Measurements from ENCODE around the gene ZNF425.
A peak's percentile ranks its signal among the peaks of the same experiment; 100 is the strongest.

DNA sequence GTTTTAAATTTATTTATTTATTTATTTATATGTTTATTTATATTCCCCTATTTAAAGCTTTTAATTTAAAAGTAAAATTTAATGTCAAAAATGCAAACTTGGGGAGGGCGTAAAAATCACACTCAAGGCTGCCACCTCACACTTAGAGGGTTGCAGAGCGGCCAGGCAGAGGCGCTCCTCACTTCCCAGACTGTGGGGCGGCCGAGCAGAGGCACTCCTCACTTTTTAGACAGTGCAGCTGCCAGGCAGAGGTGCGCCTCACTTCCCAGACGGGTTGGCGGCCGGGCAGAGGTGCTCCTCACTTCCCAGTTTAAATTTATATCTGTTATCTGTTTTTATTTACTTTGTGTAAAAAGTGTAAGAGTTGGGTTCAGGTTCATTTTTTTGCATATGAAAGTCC lies 10.0 kb upstream of the ZNF425 start:
- TF ChIP-seq, protein P1, sequence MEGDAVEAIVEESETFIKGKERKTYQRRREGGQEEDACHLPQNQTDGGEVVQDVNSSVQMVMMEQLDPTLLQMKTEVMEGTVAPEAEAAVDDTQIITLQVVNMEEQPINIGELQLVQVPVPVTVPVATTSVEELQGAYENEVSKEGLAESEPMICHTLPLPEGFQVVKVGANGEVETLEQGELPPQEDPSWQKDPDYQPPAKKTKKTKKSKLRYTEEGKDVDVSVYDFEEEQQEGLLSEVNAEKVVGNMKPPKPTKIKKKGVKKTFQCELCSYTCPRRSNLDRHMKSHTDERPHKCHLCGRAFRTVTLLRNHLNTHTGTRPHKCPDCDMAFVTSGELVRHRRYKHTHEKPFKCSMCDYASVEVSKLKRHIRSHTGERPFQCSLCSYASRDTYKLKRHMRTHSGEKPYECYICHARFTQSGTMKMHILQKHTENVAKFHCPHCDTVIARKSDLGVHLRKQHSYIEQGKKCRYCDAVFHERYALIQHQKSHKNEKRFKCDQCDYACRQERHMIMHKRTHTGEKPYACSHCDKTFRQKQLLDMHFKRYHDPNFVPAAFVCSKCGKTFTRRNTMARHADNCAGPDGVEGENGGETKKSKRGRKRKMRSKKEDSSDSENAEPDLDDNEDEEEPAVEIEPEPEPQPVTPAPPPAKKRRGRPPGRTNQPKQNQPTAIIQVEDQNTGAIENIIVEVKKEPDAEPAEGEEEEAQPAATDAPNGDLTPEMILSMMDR (conservative IDR thresholded peaks at IDR 0.05; ENCODE audit: low read depth in 2 of 2), result peak in 1 of 2 experiments; percentile 56; a peak in 2 of 4 replicates
- TF ChIP-seq EZH2phosphoT487 (IDR thresholded peaks at IDR 0.05; ENCODE audit: unreplicated experiment), result no peak
- no peak for TF ChIP-seq EZH2 (IDR thresholded peaks at IDR 0.05; ENCODE audit: low read depth, unreplicated experiment)
- TF ChIP-seq POLR2AphosphoS5 (IDR thresholded peaks at IDR 0.05; ENCODE audit: low read depth), result no peak
- TF ChIP-seq CREB1 (CRISPR knock-in tag; IDR thresholded peaks at IDR 0.05; ENCODE audit: low read depth), result no peak
- no peak for TF ChIP-seq ZNF331 (CRISPR knock-in tag; IDR thresholded peaks at IDR 0.05; ENCODE audit: low read depth)
- no peak for TF ChIP-seq NANOG (IDR thresholded peaks at IDR 0.05; ENCODE audit: borderline replicate concordance)
- TF ChIP-seq JUNB (IDR thresholded peaks at IDR 0.05; ENCODE audit: unreplicated experiment), result no peak
- TF ChIP-seq, protein P2, sequence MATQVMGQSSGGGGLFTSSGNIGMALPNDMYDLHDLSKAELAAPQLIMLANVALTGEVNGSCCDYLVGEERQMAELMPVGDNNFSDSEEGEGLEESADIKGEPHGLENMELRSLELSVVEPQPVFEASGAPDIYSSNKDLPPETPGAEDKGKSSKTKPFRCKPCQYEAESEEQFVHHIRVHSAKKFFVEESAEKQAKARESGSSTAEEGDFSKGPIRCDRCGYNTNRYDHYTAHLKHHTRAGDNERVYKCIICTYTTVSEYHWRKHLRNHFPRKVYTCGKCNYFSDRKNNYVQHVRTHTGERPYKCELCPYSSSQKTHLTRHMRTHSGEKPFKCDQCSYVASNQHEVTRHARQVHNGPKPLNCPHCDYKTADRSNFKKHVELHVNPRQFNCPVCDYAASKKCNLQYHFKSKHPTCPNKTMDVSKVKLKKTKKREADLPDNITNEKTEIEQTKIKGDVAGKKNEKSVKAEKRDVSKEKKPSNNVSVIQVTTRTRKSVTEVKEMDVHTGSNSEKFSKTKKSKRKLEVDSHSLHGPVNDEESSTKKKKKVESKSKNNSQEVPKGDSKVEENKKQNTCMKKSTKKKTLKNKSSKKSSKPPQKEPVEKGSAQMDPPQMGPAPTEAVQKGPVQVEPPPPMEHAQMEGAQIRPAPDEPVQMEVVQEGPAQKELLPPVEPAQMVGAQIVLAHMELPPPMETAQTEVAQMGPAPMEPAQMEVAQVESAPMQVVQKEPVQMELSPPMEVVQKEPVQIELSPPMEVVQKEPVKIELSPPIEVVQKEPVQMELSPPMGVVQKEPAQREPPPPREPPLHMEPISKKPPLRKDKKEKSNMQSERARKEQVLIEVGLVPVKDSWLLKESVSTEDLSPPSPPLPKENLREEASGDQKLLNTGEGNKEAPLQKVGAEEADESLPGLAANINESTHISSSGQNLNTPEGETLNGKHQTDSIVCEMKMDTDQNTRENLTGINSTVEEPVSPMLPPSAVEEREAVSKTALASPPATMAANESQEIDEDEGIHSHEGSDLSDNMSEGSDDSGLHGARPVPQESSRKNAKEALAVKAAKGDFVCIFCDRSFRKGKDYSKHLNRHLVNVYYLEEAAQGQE (IDR thresholded peaks at IDR 0.05; ENCODE audit: unreplicated experiment), result no peak
- TF ChIP-seq, protein P3, sequence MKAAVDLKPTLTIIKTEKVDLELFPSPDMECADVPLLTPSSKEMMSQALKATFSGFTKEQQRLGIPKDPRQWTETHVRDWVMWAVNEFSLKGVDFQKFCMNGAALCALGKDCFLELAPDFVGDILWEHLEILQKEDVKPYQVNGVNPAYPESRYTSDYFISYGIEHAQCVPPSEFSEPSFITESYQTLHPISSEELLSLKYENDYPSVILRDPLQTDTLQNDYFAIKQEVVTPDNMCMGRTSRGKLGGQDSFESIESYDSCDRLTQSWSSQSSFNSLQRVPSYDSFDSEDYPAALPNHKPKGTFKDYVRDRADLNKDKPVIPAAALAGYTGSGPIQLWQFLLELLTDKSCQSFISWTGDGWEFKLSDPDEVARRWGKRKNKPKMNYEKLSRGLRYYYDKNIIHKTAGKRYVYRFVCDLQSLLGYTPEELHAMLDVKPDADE (IDR thresholded peaks at IDR 0.05), result no peak
- TF ChIP-seq STAT1 (IDR thresholded peaks at IDR 0.05; ENCODE audit: unreplicated experiment), result no peak
- TF ChIP-seq ZNF114 (CRISPR knock-in tag; IDR thresholded peaks at IDR 0.05), result no peak
- TF ChIP-seq, protein P4, sequence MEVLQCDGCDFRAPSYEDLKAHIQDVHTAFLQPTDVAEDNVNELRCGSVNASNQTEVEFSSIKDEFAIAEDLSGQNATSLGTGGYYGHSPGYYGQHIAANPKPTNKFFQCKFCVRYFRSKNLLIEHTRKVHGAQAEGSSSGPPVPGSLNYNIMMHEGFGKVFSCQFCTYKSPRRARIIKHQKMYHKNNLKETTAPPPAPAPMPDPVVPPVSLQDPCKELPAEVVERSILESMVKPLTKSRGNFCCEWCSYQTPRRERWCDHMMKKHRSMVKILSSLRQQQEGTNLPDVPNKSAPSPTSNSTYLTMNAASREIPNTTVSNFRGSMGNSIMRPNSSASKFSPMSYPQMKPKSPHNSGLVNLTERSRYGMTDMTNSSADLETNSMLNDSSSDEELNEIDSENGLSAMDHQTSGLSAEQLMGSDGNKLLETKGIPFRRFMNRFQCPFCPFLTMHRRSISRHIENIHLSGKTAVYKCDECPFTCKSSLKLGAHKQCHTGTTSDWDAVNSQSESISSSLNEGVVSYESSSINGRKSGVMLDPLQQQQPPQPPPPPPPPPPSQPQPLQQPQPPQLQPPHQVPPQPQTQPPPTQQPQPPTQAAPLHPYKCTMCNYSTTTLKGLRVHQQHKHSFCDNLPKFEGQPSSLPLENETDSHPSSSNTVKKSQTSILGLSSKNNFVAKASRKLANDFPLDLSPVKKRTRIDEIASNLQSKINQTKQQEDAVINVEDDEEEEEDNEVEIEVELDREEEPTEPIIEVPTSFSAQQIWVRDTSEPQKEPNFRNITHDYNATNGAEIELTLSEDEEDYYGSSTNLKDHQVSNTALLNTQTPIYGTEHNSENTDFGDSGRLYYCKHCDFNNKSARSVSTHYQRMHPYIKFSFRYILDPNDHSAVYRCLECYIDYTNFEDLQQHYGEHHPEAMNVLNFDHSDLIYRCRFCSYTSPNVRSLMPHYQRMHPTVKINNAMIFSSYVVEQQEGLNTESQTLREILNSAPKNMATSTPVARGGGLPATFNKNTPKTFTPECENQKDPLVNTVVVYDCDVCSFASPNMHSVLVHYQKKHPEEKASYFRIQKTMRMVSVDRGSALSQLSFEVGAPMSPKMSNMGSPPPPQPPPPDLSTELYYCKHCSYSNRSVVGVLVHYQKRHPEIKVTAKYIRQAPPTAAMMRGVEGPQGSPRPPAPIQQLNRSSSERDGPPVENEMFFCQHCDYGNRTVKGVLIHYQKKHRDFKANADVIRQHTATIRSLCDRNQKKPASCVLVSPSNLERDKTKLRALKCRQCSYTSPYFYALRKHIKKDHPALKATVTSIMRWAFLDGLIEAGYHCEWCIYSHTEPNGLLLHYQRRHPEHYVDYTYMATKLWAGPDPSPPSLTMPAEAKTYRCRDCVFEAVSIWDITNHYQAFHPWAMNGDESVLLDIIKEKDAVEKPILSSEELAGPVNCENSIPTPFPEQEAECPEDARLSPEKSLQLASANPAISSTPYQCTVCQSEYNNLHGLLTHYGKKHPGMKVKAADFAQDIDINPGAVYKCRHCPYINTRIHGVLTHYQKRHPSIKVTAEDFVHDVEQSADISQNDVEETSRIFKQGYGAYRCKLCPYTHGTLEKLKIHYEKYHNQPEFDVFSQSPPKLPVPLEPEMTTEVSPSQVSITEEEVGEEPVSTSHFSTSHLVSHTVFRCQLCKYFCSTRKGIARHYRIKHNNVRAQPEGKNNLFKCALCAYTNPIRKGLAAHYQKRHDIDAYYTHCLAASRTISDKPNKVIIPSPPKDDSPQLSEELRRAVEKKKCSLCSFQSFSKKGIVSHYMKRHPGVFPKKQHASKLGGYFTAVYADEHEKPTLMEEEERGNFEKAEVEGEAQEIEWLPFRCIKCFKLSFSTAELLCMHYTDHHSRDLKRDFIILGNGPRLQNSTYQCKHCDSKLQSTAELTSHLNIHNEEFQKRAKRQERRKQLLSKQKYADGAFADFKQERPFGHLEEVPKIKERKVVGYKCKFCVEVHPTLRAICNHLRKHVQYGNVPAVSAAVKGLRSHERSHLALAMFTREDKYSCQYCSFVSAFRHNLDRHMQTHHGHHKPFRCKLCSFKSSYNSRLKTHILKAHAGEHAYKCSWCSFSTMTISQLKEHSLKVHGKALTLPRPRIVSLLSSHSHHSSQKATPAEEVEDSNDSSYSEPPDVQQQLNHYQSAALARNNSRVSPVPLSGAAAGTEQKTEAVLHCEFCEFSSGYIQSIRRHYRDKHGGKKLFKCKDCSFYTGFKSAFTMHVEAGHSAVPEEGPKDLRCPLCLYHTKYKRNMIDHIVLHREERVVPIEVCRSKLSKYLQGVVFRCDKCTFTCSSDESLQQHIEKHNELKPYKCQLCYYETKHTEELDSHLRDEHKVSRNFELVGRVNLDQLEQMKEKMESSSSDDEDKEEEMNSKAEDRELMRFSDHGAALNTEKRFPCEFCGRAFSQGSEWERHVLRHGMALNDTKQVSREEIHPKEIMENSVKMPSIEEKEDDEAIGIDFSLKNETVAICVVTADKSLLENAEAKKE (CRISPR knock-in tag; IDR thresholded peaks at IDR 0.05), result no peak

All from GM23338 (cell line).